HG02852 (cell line): ENCODE data around the gene HIP1.
A peak's percentile ranks its signal among the peaks of the same experiment; 100 is the strongest.
"Not testable (repeated sequence)": the region's sequence is repeated elsewhere in the genome, so short reads cannot be mapped to it uniquely, and the experiment has no call there.

Experiments
- ATAC-seq: cut with Tn5 transposase; IDR thresholded peaks from one replicate; pipeline ENCODE4 v1.9.1; 2021; ENCODE audit warnings: mild to moderate bottlenecking, moderate library complexity; ENCODE audit not compliant: unreplicated experiment

The HIP1 gene

GRCh38 chr7:75619636-75620035 is 119.1 kb downstream of the HIP1 start:
- no peak for ATAC-seq

GRCh38 chr7:75617634-75618234 is 121.0 kb downstream of the HIP1 start:
- ATAC-seq: no peak

- ATAC-seq: no peak
Measured at GRCh38 chr7:75616421-75617167, 122.1 kb downstream of the HIP1 start.

- no peak for ATAC-seq
Measured at GRCh38 chr7:75614401-75614800, 124.3 kb downstream of the HIP1 start.

GRCh38 chr7:75613351-75613750 is 125.4 kb downstream of the HIP1 start:
- no peak for ATAC-seq

- ATAC-seq: no peak
Measured at GRCh38 chr7:75611557-75612178, 127.1 kb downstream of the HIP1 start.

- not testable (repeated sequence) for ATAC-seq
Measured at GRCh38 chr7:75609416-75609815, 129.3 kb downstream of the HIP1 start.

GRCh38 chr7:75608451-75609122 is 130.2 kb downstream of the HIP1 start:
- no peak for ATAC-seq

- ATAC-seq: no peak
Measured at GRCh38 chr7:75604408-75604807, 134.3 kb downstream of the HIP1 start.

GRCh38 chr7:75602831-75603230 is 135.9 kb downstream of the HIP1 start:
- ATAC-seq: not testable (repeated sequence)

GRCh38 chr7:75601539-75601938 is 137.2 kb downstream of the HIP1 start:
- ATAC-seq: no peak

GRCh38 chr7:75600748-75601147 is 138.0 kb downstream of the HIP1 start:
- ATAC-seq: not testable (repeated sequence)

GRCh38 chr7:75599244-75599781 is 139.4 kb downstream of the HIP1 start:
- no peak for ATAC-seq

GRCh38 chr7:75596727-75597614 is 141.8 kb downstream of the HIP1 start:
- ATAC-seq: peak; percentile 67

GRCh38 chr7:75595766-75596165 is 143.0 kb downstream of the HIP1 start:
- no peak for ATAC-seq

GRCh38 chr7:75593500-75594184 is 145.1 kb downstream of the HIP1 start:
- not testable (repeated sequence) for ATAC-seq

- no peak for ATAC-seq
Measured at GRCh38 chr7:75591467-75592255, 147.1 kb downstream of the HIP1 start.

GRCh38 chr7:75590373-75591005 is 148.3 kb downstream of the HIP1 start:
- no peak for ATAC-seq
